Upper lobe of left lung (tissue), 4 donors: ENCODE data around the gene ATP8B1.
A peak's percentile ranks its signal among the peaks of the same experiment; 100 is the strongest.

ENCODE experiments used
- CTCF ChIP-seq, 6 experiments: fragments of 450-650 bp in 4 of 6; fragments of 200-600 bp in 2 of 6; sonication (generic) in 2 of 6; IDR thresholded peaks; one replicate each; pipeline ENCODE4 v1.5.1; 2016 to 2019; ENCODE audit warnings: antibody characterized with exemption in 6 of 6
- EP300 ChIP-seq, 4 donors: sonication (generic); formaldehyde crosslinking; IDR thresholded peaks; one replicate each; pipeline ENCODE4 v1.5.1; 2017; ENCODE audit warnings: antibody characterized with exemption in 4 of 4, control low read depth in 2 of 4
- POLR2A ChIP-seq, 4 donors: fragments of 450-650 bp; IDR thresholded peaks; one replicate each; pipeline ENCODE4 v1.5.1; 2016 to 2017; ENCODE audit warnings: antibody characterized with exemption in 4 of 4, mild to moderate bottlenecking in 2 of 4
- POLR2AphosphoS5 ChIP-seq, 2 donors: sonication (generic); formaldehyde crosslinking; IDR thresholded peaks; one replicate each; pipeline ENCODE4 v1.5.1; 2017; ENCODE audit warnings: antibody characterized with exemption in 2 of 2

- TF ChIP-seq CTCF (IDR thresholded peaks at IDR 0.05), result no peak
- TF ChIP-seq POLR2AphosphoS5 (IDR thresholded peaks at IDR 0.05), result peak; percentile 26 to 67
- peak in 1 of 4 donors; percentile 47 for TF ChIP-seq POLR2A (IDR thresholded peaks at IDR 0.05)
- no peak for TF ChIP-seq EP300 (IDR thresholded peaks at IDR 0.05)
Observed at GRCh38 chr18:57737400-57738060, 65.6 kb downstream of the ATP8B1 start.
